Activated CD4-positive, alpha-beta T cell treated with anti-CD3 and anti-CD28 coated beads, Interleukin-2, amount 50 U/mL, for 1 hour (primary cell): ENCODE measurements around the gene PPP2R2B.

Source experiments
- DNase-seq: peaks from one replicate; pipeline ENCODE4 v3.0.0-alpha.2; 2020

PPP2R2B gene

DNA sequence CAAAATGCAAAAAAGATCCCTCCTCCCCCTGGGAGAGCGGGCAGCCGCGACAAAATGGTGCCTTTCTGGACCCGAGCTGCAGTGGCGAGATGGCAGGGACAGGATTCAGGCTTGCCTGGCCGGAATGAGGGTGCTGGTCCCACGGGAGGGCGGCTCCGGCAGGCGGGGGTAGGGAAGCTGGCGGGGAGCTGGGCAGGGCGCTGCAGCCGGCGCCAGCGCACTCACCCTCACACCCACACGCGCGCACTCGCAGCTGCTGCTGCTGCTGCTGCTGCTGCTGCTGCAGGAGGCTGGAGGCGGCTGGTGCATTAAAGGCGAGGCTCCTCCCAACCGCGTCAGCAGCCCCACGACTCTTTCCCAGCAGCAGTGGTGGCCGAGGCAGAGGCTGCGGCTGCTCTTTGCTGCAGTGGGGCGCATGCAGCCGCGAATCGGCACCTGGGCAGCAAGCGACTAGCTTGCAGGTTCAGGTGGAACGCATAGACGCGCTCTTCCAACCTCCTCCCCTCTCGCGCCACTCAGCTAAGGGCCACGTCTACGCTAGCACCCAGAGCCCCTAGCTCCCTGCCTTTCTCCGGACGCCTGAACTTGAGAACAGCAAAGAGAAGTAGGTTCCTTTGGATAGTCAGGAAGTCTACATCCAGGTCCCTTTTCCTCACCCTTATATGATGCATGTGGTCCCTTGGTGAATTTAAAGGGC is at the start of gene PPP2R2B:
TSS of gene PPP2R2B (minus strand) at position 282 of the 697 bp plus-strand sequence.
- peak; percentile 36 for DNase-seq

- no peak for DNase-seq
Measured at GRCh38 chr5:146924132-146924531, 45.6 kb upstream of the PPP2R2B start.

GRCh38 chr5:146921225-146921624 is 42.7 kb upstream of the PPP2R2B start:
- no peak for DNase-seq

DNA sequence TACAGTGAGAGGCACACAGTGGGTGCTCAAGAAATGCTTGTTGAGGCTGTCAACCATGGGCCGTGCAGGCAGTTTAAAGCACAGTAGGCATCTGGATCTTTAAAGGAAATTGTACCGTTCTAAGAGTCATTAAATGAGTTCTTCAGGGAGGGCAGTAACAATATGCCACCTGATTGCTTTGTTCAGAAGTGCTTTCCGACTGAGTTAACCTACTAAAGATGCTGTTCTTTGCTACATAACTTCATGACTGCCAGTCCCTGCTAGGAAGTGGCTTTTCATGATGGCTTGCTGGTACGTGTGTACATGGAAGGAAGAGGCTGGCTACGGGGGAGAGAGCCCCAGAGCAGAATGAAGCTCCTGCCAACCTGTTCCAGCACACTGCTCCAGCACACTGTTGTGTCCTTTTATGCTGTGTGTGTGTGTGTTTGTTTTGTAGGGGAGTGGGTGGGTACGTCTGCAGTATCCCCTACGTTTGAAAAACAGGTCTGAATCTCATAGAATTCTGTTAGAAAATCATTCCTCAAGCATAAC is 41.9 kb upstream of the PPP2R2B start:
- DNase-seq = no peak

DNA sequence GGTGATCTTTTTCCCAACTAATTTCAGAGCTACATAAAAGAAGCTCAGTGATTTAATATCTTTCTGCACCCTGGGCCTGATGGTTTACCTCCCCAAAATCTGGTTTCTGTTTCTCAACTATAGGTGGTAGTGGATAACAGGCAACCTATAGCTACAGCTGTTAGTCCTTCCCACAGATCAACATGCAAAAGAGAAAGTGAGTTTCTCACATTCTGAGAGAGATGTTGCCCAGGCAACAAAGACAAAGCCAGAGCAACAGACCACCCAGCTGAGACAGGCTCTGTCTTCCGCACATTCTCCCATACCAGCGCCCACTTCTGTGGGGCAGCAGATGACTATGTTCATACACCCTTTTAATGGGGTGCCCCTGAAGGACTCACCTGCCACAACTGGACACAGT is 40.7 kb upstream of the PPP2R2B start:
- no peak for DNase-seq

DNA sequence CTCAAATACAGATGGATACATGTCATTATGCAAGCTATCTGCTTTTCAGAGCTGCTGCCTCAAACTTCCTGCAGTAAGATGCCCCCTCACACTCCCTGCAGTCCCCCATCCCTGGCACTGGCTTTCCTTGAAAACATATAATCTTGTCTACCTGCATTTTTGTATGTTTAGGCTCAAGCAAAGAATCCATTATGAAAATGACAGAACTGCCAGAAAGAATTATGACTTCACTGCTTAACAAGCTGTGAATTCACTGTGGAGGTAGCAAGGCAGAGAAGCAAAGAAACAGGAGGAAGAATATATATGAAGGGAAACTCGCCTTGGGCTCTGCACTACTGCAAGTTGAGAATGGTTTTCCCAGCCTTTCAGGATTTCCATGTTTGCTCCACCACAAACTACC is 39.4 kb upstream of the PPP2R2B start:
- no peak for DNase-seq

DNA sequence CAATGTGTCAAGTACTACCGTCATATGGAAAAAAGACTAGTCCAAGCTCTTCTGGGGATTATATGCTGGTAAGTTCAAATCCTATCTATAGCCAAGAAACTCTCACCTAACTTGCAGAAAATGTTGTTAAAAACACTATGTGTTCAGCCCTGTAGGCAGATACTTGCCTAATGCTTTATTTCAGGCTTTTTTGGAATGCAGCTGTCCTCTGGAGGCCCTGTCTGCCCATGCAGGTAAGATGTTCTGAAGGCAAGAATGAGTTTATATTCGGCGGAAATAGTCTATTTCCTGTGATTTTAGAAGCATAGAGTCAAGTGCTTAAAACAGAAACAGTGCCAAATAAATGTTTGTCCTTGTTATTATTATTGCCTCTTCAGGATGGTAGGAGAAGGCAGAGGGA is 34.3 kb upstream of the PPP2R2B start:
- no peak for DNase-seq

DNA sequence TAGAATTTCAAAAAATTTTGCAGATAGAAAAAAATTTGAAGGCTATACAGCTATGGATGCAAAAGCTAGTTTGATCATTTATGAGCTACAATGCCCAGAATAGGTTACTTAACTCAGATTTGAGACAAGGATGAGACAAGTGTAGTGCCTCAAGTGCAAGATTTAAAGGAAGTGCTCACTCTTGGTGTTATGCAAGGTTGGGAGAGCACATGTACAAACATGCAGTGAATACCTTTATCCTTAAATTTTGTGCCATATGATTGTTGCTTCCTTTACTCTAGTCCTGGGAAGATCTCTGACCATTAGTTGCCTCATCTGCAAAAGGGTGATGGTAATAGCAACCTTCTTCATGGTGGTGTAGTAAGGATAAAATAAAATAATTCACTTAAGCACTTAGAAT is 31.7 kb upstream of the PPP2R2B start:
- DNase-seq = no peak

- no peak for DNase-seq
Measured at GRCh38 chr5:146909255-146910068, 30.9 kb upstream of the PPP2R2B start.

GRCh38 chr5:146906803-146907202 is 28.2 kb upstream of the PPP2R2B start:
- no peak for DNase-seq

DNA sequence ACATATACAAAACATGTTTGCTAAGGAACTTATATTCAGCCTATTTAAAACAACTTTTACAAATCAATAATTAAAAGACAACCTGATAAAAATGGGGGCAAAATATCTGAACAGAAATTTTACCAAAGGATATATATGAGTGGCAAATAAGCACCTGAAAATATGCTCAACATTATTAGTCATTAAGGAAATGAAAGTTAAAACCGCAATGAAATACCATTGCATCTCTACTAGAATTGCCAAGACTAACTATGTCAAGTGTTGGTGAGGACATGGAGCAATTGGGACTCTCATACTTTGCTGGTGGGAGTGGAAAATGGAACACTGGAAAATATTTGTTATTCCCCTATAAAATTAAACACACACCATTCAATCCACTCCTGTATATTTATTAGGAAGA is 26.3 kb upstream of the PPP2R2B start:
- DNase-seq = no peak

DNA sequence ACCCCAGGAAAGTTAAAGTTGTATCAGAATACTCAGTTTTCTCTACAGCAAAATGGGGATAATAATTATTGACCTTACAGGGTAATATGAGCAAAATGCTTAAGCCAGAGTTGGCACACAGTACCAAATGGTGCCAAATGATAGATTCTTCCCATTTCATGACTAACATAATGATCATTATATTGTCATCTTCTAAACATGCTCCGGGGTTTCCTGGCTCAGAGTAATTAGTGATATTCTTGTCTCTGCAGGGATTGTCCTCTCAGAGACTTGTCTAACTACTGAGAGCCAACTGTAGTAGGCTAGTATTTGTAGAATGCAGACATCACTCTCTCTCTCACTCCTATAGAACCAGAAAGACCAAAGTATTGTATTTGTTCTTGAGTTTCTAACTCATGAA is 25.2 kb upstream of the PPP2R2B start:
- DNase-seq = no peak

DNA sequence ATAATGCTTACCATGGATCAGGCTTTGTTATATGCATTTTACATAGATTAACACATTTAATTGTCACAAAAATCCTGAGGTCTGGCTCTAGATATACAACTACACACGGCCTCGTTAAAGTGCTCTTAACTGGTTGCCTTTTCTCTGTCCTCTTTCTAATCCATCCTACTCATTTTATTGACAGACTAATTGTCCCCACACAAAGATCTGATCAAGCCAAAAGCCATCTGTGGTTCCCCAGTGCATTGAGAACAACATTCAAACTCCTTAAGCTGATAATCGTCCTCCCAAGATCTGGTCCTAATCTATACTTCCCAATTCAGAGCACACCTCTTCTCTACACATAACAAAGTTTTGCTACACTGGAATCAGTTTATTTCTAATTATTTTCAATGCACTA is 23.9 kb upstream of the PPP2R2B start:
- DNase-seq = no peak

DNA sequence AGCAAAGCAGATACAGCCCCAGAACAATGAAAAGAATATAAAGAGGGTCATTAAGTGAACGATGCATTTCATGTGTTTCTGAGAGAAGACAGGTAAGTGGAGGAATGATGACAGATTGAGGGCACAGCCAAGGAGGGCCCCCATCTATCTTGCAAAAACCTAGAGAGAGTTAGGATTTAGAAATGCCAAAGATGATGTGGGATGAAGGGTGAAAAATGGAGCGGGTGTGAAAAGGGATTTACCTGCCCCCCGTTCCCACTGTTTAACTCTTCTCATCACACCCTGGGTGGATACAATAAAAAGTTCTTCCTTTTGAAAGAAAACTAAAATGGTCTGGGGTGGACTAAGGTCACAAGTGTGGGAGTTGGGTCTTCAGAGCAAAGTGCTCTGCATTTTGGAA is 18.5 kb upstream of the PPP2R2B start:
- no peak for DNase-seq

DNA sequence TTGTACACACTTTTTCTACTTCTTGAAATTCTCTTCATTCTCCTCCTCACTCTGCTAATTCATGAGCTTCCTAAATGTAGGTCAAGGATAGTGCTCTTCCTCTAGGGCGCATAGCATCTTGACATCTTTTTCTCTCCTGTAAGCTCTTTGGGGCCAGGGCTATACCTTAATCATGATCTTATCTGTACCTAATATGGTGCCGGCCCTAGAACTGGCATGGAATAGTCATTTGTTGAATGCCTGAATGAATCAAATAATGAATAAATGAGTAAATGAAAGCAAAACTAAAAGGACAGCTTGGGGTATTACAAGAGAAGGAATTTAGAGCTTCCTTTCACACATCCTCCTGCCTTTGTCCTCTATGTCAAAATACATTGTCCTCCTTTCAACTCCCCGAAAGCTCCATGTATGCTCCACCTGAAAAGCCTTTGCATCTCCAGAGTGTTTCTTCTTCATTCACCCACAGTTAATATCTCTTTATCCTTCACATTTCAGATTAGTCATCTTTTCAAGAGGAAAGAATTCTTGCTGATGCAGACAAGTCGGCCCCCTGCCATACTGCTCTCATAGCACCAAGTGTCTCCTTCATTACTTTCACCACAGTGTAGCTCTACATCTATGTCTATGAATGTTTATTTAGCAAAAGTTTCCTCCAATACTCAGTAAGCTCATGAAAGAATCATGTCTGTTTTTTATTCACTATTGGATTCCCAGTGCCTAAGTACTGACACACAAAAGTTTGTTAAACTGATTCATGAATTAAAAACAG is 16.4 kb upstream of the PPP2R2B start:
- no peak for DNase-seq

DNA sequence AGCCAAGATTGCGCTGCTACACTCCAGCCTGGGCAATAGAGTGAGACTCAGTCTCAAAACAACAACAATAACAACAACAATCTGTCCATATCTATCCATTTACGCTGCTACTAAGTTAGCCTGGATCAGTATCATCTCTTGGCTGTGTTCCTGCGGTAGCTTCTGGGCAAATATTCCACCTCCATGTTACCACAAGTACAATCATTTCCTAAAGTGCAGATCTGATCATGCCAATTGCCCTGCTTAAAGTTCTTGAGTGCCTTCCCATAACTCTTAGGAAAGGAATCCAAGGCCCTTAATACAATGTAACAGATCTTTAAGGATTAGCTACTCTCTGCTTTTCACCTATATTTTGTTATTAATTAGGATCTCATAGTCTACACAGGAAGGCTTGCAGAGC is 15.4 kb upstream of the PPP2R2B start:
- no peak for DNase-seq

GRCh38 chr5:146892231-146892630 is 13.7 kb upstream of the PPP2R2B start:
- no peak for DNase-seq

- DNase-seq = no peak
Measured at GRCh38 chr5:146891511-146891910, 13.0 kb upstream of the PPP2R2B start.

- DNase-seq = no peak
Measured at GRCh38 chr5:146890731-146891440, 12.3 kb upstream of the PPP2R2B start.

GRCh38 chr5:146890066-146890465 is 11.5 kb upstream of the PPP2R2B start:
- DNase-seq = no peak

- no peak for DNase-seq
Measured at GRCh38 chr5:146889169-146889568, 10.6 kb upstream of the PPP2R2B start.

DNA sequence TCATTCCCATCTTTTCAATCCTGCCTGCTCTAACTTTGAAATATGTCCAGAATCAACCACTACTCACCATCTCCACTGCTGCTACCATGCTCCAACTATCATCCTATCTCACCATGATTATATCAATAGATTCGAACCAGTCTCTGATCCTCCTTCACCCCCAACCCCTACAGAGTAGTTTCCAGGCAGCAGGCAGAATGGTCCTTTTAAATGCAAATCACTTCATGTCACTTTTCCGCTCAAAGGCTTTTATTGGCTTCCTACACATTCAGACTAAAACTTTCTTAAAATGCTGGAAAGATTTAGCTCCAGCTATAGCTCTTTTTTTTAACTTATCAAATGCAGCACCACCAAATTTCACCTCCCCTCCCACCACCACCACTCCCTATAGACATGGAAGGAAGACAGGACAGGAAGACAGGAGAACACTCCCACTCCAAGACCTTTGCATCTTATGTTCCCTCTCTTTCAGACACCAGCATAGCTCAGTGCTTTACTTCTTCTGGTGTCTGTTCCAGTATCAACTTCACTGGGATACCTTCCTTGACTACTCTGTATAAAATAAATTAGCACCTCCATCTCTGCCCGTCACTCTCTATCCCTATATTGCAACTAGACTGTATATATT is 9.9 kb upstream of the PPP2R2B start:
- DNase-seq = no peak
